Osteocyte (in vitro differentiated cells): ENCODE measurements around the gene PITX1. TPM values are rescaled to one million over a fixed set of nuclear protein-coding genes. Genes with fewer than 3 reads are reported as not detected.
"Not testable (repeated sequence)": the region's sequence is repeated elsewhere in the genome, so short reads cannot be mapped to it uniquely, and the experiment has no call there.

Experiments
- DNase-seq: peaks from one replicate; pipeline ENCODE4 v3.0.0; 2021; ENCODE audit warnings: mixed read lengths; ENCODE audit not compliant: unreplicated experiment; ENCODE audit errors: extremely low spot score
- H3K27ac Mint-ChIP-seq: one replicate; pipeline ENCODE4 v1.8.0; 2021; ENCODE audit warnings: mild to moderate bottlenecking, mixed read lengths; ENCODE audit not compliant: unreplicated experiment
- H3K27me3 Mint-ChIP-seq: one replicate; pipeline ENCODE4 v1.8.0; 2021; ENCODE audit warnings: mixed read lengths; ENCODE audit not compliant: unreplicated experiment
- H3K36me3 Mint-ChIP-seq: one replicate; pipeline ENCODE4 v1.8.0; 2021; ENCODE audit warnings: mixed read lengths; ENCODE audit not compliant: unreplicated experiment
- H3K4me1 Mint-ChIP-seq: one replicate; pipeline ENCODE4 v1.8.0; 2021; ENCODE audit warnings: mixed read lengths; ENCODE audit not compliant: unreplicated experiment
- H3K4me3 Mint-ChIP-seq: one replicate; pipeline ENCODE4 v1.8.0; 2021; ENCODE audit warnings: mild to moderate bottlenecking, moderate library complexity, mixed read lengths; ENCODE audit not compliant: unreplicated experiment
- H3K9me3 Mint-ChIP-seq: one replicate; pipeline ENCODE4 v1.8.0; 2021; ENCODE audit warnings: mixed read lengths; ENCODE audit not compliant: unreplicated experiment
- total RNA-seq: library from RNA; stranded (reverse); gene quantifications from 2 replicates; pipeline ENCODE4 v1.2.1, GENCODE V29; 2021
- TF ChIP-seq, protein P1 (sequence below): fragments of 200-600 bp; sonication (generic); IDR thresholded peaks from 2 replicates; pipeline ENCODE4 v1.5.0; 2021; ENCODE audit warnings: antibody characterized with exemption, mild to moderate bottlenecking, moderate library complexity

PITX1 gene
- total RNA-seq, 1 donor from 2014 or later, result 0.13 TPM

DNA sequence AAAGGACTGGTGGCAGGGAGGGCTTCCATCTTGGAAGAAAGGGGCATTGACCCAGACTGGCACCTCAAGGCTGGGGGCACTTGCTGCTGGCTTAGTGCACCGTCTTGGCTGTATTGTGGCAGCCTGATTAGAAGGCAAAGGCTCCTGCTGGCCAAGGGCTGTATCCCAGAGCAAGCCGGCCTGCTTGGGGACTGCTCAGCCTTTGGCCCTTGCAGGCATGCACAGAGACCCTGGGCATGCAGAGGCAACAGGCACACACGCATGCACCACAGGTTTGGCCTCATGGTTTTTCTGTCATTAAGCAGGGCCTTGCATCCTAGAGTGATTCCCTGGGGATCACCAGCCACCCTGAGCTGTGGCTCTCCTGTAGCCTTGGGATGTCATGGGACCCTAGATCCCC is 29.0 kb downstream of the PITX1 start:
- Mint-ChIP-seq H3K27me3 (peaks cover 23% of the 10 kb centered on the region), H3K36me3 (no peaks in the 10 kb centered on the region), H3K9me3 (no peaks in the 10 kb centered on the region), H3K4me3 (no peak overlapping the region), H3K27ac (no peak overlapping the region), H3K4me1 (no peaks in the 10 kb centered on the region)
- no peak for DNase-seq
- TF ChIP-seq, protein P1, sequence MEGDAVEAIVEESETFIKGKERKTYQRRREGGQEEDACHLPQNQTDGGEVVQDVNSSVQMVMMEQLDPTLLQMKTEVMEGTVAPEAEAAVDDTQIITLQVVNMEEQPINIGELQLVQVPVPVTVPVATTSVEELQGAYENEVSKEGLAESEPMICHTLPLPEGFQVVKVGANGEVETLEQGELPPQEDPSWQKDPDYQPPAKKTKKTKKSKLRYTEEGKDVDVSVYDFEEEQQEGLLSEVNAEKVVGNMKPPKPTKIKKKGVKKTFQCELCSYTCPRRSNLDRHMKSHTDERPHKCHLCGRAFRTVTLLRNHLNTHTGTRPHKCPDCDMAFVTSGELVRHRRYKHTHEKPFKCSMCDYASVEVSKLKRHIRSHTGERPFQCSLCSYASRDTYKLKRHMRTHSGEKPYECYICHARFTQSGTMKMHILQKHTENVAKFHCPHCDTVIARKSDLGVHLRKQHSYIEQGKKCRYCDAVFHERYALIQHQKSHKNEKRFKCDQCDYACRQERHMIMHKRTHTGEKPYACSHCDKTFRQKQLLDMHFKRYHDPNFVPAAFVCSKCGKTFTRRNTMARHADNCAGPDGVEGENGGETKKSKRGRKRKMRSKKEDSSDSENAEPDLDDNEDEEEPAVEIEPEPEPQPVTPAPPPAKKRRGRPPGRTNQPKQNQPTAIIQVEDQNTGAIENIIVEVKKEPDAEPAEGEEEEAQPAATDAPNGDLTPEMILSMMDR, result no peak

DNA sequence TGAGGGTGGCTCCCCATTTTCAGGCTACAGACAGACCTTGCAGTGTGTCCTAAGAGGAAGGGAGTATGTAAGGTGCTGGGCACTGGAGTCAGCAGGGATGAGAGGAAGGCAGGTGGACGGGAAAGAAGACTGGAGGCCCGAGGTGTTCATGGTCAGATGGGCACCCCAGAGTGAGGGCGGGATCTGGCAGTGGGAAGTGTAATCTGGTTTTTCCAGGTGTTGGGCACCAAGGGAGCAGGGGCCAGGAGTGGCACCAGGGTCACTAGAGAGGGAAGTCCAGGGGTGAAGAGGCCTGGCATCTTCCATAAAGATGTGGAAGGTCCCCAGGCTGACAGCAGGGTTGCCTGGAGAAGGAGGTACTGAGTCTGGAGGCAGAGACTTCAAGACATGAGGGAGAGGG is 29.7 kb downstream of the PITX1 start:
- no peak overlapping the region for H3K27ac Mint-ChIP-seq
- no peaks in the 10 kb centered on the region for H3K4me1 Mint-ChIP-seq
- no peaks in the 10 kb centered on the region for H3K36me3 Mint-ChIP-seq
- H3K4me3 Mint-ChIP-seq, result no peak overlapping the region
- H3K9me3 Mint-ChIP-seq, result no peaks in the 10 kb centered on the region
- H3K27me3 Mint-ChIP-seq, result peaks cover 29% of the 10 kb centered on the region
- DNase-seq, result no peak
- TF ChIP-seq, protein P1, result no peak

DNA sequence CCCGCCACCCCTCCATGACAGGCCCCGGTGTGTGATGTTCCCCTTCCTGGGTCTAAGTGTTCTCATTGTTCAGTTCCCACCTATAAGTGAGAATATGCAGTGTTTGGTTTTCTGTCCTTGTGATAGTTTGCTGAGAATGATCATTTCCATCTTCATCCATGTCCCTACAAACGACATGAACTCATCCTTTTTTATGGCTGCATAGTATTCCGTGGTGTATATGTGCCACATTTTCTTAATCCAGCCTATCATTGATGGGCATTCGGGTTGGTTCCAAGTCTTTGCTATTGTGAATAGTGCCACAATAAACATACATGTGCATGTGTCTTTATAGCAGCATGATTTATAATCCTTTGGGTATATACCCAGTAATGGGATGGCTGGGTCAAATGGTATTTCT is 36.0 kb downstream of the PITX1 start:
- not testable (repeated sequence) for H3K27ac Mint-ChIP-seq, H3K4me3 Mint-ChIP-seq, DNase-seq, H3K36me3 Mint-ChIP-seq, H3K4me1 Mint-ChIP-seq, H3K9me3 Mint-ChIP-seq
- peaks cover 51% of the 10 kb centered on the region for H3K27me3 Mint-ChIP-seq

DNA sequence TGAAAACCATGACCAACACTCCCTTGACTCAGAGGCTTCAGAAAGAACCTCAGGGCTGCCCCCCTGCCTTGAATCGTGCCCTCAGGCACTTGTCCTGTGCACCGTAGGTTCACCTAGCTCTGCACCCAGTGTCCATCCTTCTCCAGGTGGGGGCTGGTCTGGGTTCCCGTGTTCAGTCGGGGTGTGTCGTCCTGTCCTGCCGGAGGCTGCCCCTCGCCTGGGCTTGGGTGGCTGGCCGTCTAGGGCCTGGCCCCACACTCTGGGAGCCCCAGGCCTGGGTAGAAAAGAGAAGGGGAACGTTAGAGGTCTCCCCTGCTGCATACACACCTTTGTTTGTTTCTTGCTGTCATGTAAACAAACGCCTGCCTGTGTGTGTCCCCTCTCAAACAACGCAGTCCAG is 37.0 kb downstream of the PITX1 start:
- no peak for DNase-seq
- Mint-ChIP-seq H3K4me1 (no peaks in the 10 kb centered on the region), H3K9me3 (no peaks in the 10 kb centered on the region), H3K36me3 (no peaks in the 10 kb centered on the region), H3K27ac (no peak overlapping the region), H3K27me3 (peaks cover 47% of the 10 kb centered on the region), H3K4me3 (no peak overlapping the region)
- TF ChIP-seq, protein P1, result no peak

DNA sequence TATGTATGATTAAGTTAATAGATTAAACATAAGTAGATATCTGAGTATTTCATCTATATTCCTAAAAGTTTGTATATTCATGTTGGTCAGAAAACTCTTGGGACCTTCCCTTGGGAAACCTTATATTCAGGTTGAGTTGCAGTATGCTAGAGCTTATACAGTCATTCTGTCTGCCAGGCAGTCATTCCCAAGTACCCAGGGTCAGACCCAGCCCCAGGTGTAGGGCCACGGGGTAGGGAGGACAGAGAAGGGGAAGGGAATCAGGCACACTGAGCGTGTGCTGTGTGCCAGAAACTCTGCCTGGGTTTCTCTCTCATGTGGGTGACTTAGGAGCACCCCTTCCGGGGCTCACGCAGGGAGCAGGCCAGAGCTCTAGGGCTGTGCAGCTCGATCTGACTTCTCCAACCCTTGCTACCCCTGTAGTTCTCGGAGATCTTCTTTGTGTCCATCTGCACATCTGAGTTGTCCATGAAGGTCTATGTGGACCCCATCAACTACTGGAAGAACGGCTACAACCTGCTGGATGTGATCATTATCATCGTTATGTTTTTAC is 38.1 kb downstream of the PITX1 start:
- Mint-ChIP-seq H3K4me1 (no peaks in the 10 kb centered on the region), H3K27me3 (peaks cover 46% of the 10 kb centered on the region), H3K9me3 (peaks cover 7% of the 10 kb centered on the region), H3K36me3 (peaks cover 3% of the 10 kb centered on the region), H3K27ac (no peak overlapping the region), H3K4me3 (no peak overlapping the region)
- DNase-seq, result no peak
- TF ChIP-seq, protein P1, result no peak
